ENCODE results near the gene TCEA2. TPM values are rescaled to one million over a fixed set of nuclear protein-coding genes. Genes with fewer than 3 reads are reported as not detected.
A peak's percentile ranks its signal among the peaks of the same experiment; 100 is the strongest.
"Not testable (repeated sequence)": the region's sequence is repeated elsewhere in the genome, so short reads cannot be mapped to it uniquely, and the experiment has no call there.

Gene TCEA2
- total RNA-seq, 1 donor: 32.6 TPM

GRCh38 chr20:64105846-64106434 is 42.9 kb downstream of the TCEA2 start:
- DNase-seq (ENCODE audit: low read depth in 2 of 3, low spot score in 2 of 3): no peak

- no peak for DNase-seq (ENCODE audit: low read depth in 2 of 3, low spot score in 2 of 3)
Observed at GRCh38 chr20:64106435-64106961, 43.5 kb downstream of the TCEA2 start.

- DNase-seq (ENCODE audit: low read depth in 2 of 3, low spot score in 2 of 3): peak in 2 of 3 donors; percentile 58 to 66
Observed at GRCh38 chr20:64106981-64107735, 44.2 kb downstream of the TCEA2 start, which contains the start of gene NPBWR2. TSS of gene NPBWR2 (minus strand) at chr20:64107565. CDS start at chr20:64106831, 734 bp downstream.

- DNase-seq (ENCODE audit: low read depth in 2 of 3, low spot score in 2 of 3): peak in 2 of 3 donors; percentile 66 to 78
Observed at GRCh38 chr20:64107736-64108457, 44.9 kb downstream of the TCEA2 start.

- no peak for DNase-seq (ENCODE audit: low read depth in 2 of 3, low spot score in 2 of 3)
Observed at GRCh38 chr20:64108731-64109681, 46.0 kb downstream of the TCEA2 start.

- DNase-seq (ENCODE audit: low read depth in 2 of 3, low spot score in 2 of 3): no peak
Observed at GRCh38 chr20:64109831-64110391, 46.9 kb downstream of the TCEA2 start.

GRCh38 chr20:64110411-64111068 is 47.5 kb downstream of the TCEA2 start:
- DNase-seq (ENCODE audit: low read depth in 2 of 3, low spot score in 2 of 3): no peak

GRCh38 chr20:64111841-64112641 is 49.0 kb downstream of the TCEA2 start:
- DNase-seq (ENCODE audit: low read depth in 2 of 3, low spot score in 2 of 3): peak in 2 of 3 donors; percentile 48 to 76

- no peak for DNase-seq (ENCODE audit: low read depth in 2 of 3, low spot score in 2 of 3)
Observed at GRCh38 chr20:64112691-64113443, 49.9 kb downstream of the TCEA2 start.

- DNase-seq (ENCODE audit: low read depth in 2 of 3, low spot score in 2 of 3): no peak
Observed at GRCh38 chr20:64113444-64113775, 50.4 kb downstream of the TCEA2 start.

GRCh38 chr20:64113796-64114355 is 50.9 kb downstream of the TCEA2 start:
- DNase-seq (ENCODE audit: low read depth in 2 of 3, low spot score in 2 of 3): no peak

- no peak for DNase-seq (ENCODE audit: low read depth in 2 of 3, low spot score in 2 of 3)
Observed at GRCh38 chr20:64114356-64114971, 51.5 kb downstream of the TCEA2 start.

GRCh38 chr20:64115171-64115911 is 52.3 kb downstream of the TCEA2 start:
- no peak for DNase-seq (ENCODE audit: low read depth in 2 of 3, low spot score in 2 of 3)

GRCh38 chr20:64116016-64116415 is 53.0 kb downstream of the TCEA2 start:
- no peak for DNase-seq (ENCODE audit: low read depth in 2 of 3, low spot score in 2 of 3)

GRCh38 chr20:64116541-64117431 is 53.8 kb downstream of the TCEA2 start:
- DNase-seq (ENCODE audit: low read depth in 2 of 3, low spot score in 2 of 3): no peak

GRCh38 chr20:64117432-64117777 is 54.4 kb downstream of the TCEA2 start:
- DNase-seq (ENCODE audit: low read depth in 2 of 3, low spot score in 2 of 3): not testable (repeated sequence)

All from hematopoietic multipotent progenitor cell (in vitro differentiated cells).